SK-N-SH (cell line): ENCODE measurements around the gene ZDHHC21. TPM values are rescaled to one million over a fixed set of nuclear protein-coding genes. Genes with fewer than 3 reads are reported as not detected.

Experiments
- CTCF ChIA-PET: fragments of 300-600, 350-600 bp; formaldehyde crosslinking; extraction: SDS; loops from one replicate; lab custom pipeline; 2021; lab: Yijun Ruan, JAX
- POLR2A ChIA-PET: fragments of 350-600 bp; sonication (Branson Sonifier 250); formaldehyde crosslinking; extraction: SDS; loops from one replicate; lab custom pipeline; 2020; ENCODE audit warnings: antibody characterized with exemption, inconsistent platforms; lab: Yijun Ruan, JAX
- DNase-seq: peaks from one replicate; pipeline ENCODE4 v3.0.0; 2012
- H2AFZ ChIP-seq: fragments of 200-600 bp; sonication (generic); 2 replicates; pipeline ENCODE4 v1.8.1; 2016; ENCODE audit warnings: antibody characterized with exemption, mild to moderate bottlenecking, low read depth
- H3F3A ChIP-seq: fragments of 200-600 bp; sonication (generic); replicated peaks from 2 replicates; pipeline ENCODE3; 2016; ENCODE audit warnings: antibody characterized with exemption, mild to moderate bottlenecking; ENCODE audit not compliant: insufficient read depth
- H3K27ac ChIP-seq, 2 experiments: fragments of 200-500 bp in 1 of 2; fragments of 200-600 bp in 1 of 2; sonication (Bioruptor generic) in 1 of 2; sonication (generic), shearing (Covaris generic) in 1 of 2; 2 replicates each; pipeline versions ENCODE4 v1.5.1 to v1.6.1; 2014 to 2016; ENCODE audit warnings: low read depth in 2 of 2, inconsistent platforms in 1 of 2, low read length in 1 of 2, mild to moderate bottlenecking in 1 of 2, mixed read lengths in 1 of 2
- H3K27me3 ChIP-seq: fragments of 200-600 bp; sonication (generic), shearing (Covaris generic); 2 replicates; pipeline ENCODE4 v1.6.1; 2016; ENCODE audit warnings: mixed run types; ENCODE audit not compliant: insufficient read depth
- H3K36me3 ChIP-seq, 2 experiments: fragments of 200-500 bp in 1 of 2; fragments of 200-600 bp in 1 of 2; sonication (Bioruptor generic) in 1 of 2; sonication (generic) in 1 of 2; replicated peaks in 1 of 2; 2 replicates each; pipeline versions ENCODE3 to v1.5.1; 2014 to 2016; ENCODE audit warnings: low read length in 1 of 2, mild to moderate bottlenecking in 1 of 2; ENCODE audit not compliant: insufficient read depth in 2 of 2, control insufficient read depth in 1 of 2
- H3K4me1 ChIP-seq, 2 experiments: fragments of 200-500 bp in 1 of 2; fragments of 200-600 bp in 1 of 2; sonication (Bioruptor generic) in 1 of 2; sonication (generic), shearing (Covaris generic) in 1 of 2; 2 replicates each; pipeline versions ENCODE4 v1.5.1 to v1.6.1; 2014 to 2016; ENCODE audit warnings: low read depth in 1 of 2, low read length in 1 of 2, mixed run types in 1 of 2; ENCODE audit not compliant: insufficient read depth in 2 of 2, control insufficient read depth in 1 of 2
- H3K4me2 ChIP-seq: fragments of 200-600 bp; sonication (generic), shearing (Covaris generic); 2 replicates; pipeline ENCODE4 v1.6.1; 2017; ENCODE audit warnings: mixed run types
- H3K4me3 ChIP-seq, 2 experiments: fragments of 200-500 bp in 1 of 2; fragments of 200-600 bp in 1 of 2; sonication (Bioruptor generic) in 1 of 2; sonication (generic), shearing (Covaris generic) in 1 of 2; 2 replicates each; pipeline versions ENCODE4 v1.5.1 to v1.8.1; 2014 to 2016; ENCODE audit warnings: low read depth in 2 of 2, inconsistent platforms in 1 of 2, low read length in 1 of 2, mild to moderate bottlenecking in 1 of 2, mixed read lengths in 1 of 2, moderate library complexity in 1 of 2
- H3K79me2 ChIP-seq: fragments of 200-600 bp; sonication (generic); 2 replicates; pipeline ENCODE4 v1.8.1; 2017; ENCODE audit warnings: mild to moderate bottlenecking; ENCODE audit not compliant: insufficient read depth
- H3K9ac ChIP-seq: fragments of 200-600 bp; sonication (generic); 2 replicates; pipeline ENCODE4 v1.6.1; 2017; ENCODE audit warnings: mixed run types
- H3K9me2 ChIP-seq: fragments of 200-600 bp; sonication (generic); 2 replicates; pipeline ENCODE4 v1.6.1; 2017; ENCODE audit warnings: mixed run types
- H3K9me3 ChIP-seq: fragments of 200-600 bp; sonication (generic); 2 replicates; pipeline ENCODE4 v1.6.1; 2017; ENCODE audit warnings: mixed run types, mild to moderate bottlenecking, moderate library complexity
- H4K20me1 ChIP-seq: fragments of 200-600 bp; sonication (generic); 2 replicates; pipeline ENCODE4 v1.6.1; 2017; ENCODE audit warnings: mild to moderate bottlenecking, mixed run types; ENCODE audit not compliant: insufficient read depth
- CHD2 ChIP-seq: fragments of 150-350 bp; IDR thresholded peaks from 2 replicates; pipeline ENCODE4 v1.6.1; 2018; ENCODE audit warnings: low read length; ENCODE audit not compliant: partially characterized antibody
- ELF1 ChIP-seq: IDR thresholded peaks from 2 replicates; pipeline ENCODE4 v1.4.0; 2012
- EP300 ChIP-seq, 2 experiments: IDR thresholded peaks; 2 replicates each; pipeline versions ENCODE4 v1.4.0 to v1.6.1; 2012; ENCODE audit warnings: borderline replicate concordance in 1 of 2, low read depth in 1 of 2, low read length in 1 of 2
- FOSL2 ChIP-seq: IDR thresholded peaks from 2 replicates; pipeline ENCODE4 v1.4.0; 2012; ENCODE audit warnings: low read depth, mild to moderate bottlenecking, moderate library complexity, borderline replicate concordance
- FOXJ3 ChIP-seq: sonication (generic); formaldehyde crosslinking; IDR thresholded peaks from 2 replicates; pipeline ENCODE4 v1.5.1; 2020; ENCODE audit warnings: mild to moderate bottlenecking, missing genetic modification reagents
- GABPA ChIP-seq: IDR thresholded peaks from 2 replicates; pipeline ENCODE4 v1.4.0; 2012; ENCODE audit warnings: low read depth, mild to moderate bottlenecking
- JUND ChIP-seq: IDR thresholded peaks from 2 replicates; pipeline ENCODE4 v1.4.0; 2012
- MEF2A ChIP-seq: IDR thresholded peaks from 2 replicates; pipeline ENCODE4 v1.4.0; 2012; ENCODE audit warnings: low read depth, borderline replicate concordance
- MXI1 ChIP-seq: IDR thresholded peaks from 2 replicates; pipeline ENCODE4 v1.6.1; 2012; ENCODE audit warnings: mild to moderate bottlenecking, low read depth, low read length, improper control_type of control experiment
- NFIC ChIP-seq: IDR thresholded peaks from 2 replicates; pipeline ENCODE4 v1.4.0; 2012; ENCODE audit warnings: borderline replicate concordance
- POLR2AphosphoS5 ChIP-seq: IDR thresholded peaks from 2 replicates; pipeline ENCODE4 v1.6.1; 2012; ENCODE audit warnings: low read depth, low read length
- RCOR1 ChIP-seq: fragments of 150-350 bp; IDR thresholded peaks from 2 replicates; pipeline ENCODE4 v1.6.1; 2017; ENCODE audit warnings: antibody characterized with exemption, low read length
- RFX5 ChIP-seq: IDR thresholded peaks from 2 replicates; pipeline ENCODE4 v1.6.1; 2012; ENCODE audit warnings: mild to moderate bottlenecking, improper control_type of control experiment, low read length
- SIN3A ChIP-seq: IDR thresholded peaks from 2 replicates; pipeline ENCODE4 v1.6.1; 2012; ENCODE audit warnings: low read depth, mild to moderate bottlenecking, low read length, moderate library complexity, borderline replicate concordance
- TAF1 ChIP-seq: IDR thresholded peaks from 2 replicates; pipeline ENCODE4 v1.6.1; 2012; ENCODE audit warnings: low read depth, mild to moderate bottlenecking, low read length, moderate library complexity, borderline replicate concordance
- TCF12 ChIP-seq: IDR thresholded peaks from 2 replicates; pipeline ENCODE4 v1.4.0; 2012
- TEAD4 ChIP-seq: IDR thresholded peaks from 2 replicates; pipeline ENCODE4 v1.4.0; 2012; ENCODE audit warnings: mild to moderate bottlenecking, borderline replicate concordance; ENCODE audit not compliant: insufficient read depth
- YY1 ChIP-seq: IDR thresholded peaks from 2 replicates; pipeline ENCODE4 v1.4.0; 2012; ENCODE audit warnings: low read depth, mild to moderate bottlenecking
- WGBS: methylation state at CpG from one replicate; pipeline ENCODE4 v1.1.6; 2017; ENCODE audit warnings: low lambda C conversion rate; 5-methylcytosine and 5-hydroxymethylcytosine counted together
- polyA plus RNA-seq, 3 experiments: library from polyadenylated mRNA; depleted of rRNA; stranded (reverse); fragments of >200 nt; gene quantifications; 2 replicates each; pipeline ENCODE4 v1.2.3, GENCODE V29; 2012
- TF ChIP-seq, protein P1 (sequence below): IDR thresholded peaks from 2 replicates; pipeline ENCODE4 v1.4.0; 2012; ENCODE audit warnings: low read depth
- TF ChIP-seq, protein P2 (sequence below): IDR thresholded peaks from 2 replicates; pipeline ENCODE4 v1.4.0; 2012; ENCODE audit warnings: low read depth, borderline replicate concordance

The ZDHHC21 gene
- polyA plus RNA-seq, 1 of the 3 experiments (the other 2 are of a cell fraction) = 2.9 TPM

DNA sequence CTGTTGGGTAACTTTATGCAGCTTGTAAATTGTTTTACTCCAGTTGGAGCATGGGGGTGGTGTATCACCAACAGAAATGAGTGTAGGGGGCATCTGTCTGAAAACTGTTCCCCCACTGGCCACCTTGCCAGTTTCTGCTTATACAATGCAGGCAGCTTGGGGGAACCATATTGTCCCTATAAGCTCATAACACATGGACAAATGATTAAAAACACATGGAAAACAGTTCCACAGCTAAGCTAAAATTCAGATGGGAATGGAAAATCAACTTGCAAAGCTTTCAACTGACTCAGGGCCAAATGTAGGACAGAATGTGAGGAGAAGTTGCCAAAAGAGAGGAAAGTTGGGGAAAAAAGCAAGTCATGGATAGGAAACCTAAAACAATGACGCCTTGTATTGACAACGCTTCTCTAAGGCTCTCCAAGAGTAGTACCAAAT lies 37.2 kb upstream of the ZDHHC21 start:
- WGBS = 80% methylated on average over 2 of the region's 2 CpGs
- no peak for DNase-seq
- H3K79me2 ChIP-seq = no peaks in the 10 kb centered on the region
- no peaks in the 10 kb centered on the region for H3K9me3 ChIP-seq
- POLR2A ChIA-PET = no interaction called here
- no peaks in the 10 kb centered on the region; the same call in 1 of the 2 replicates for H3K27me3 ChIP-seq
- H4K20me1 ChIP-seq = no peaks in the 10 kb centered on the region
- no peaks in the 10 kb centered on the region for H3K36me3 ChIP-seq
- no peaks in the 10 kb centered on the region for H3F3A ChIP-seq
- H3K27ac ChIP-seq = no peak overlapping the region; a peak in 1 of 4 replicates
- TF ChIP-seq RCOR1 = no peak
- no peak for TF ChIP-seq YY1
- TF ChIP-seq TEAD4 = no peak
- TF ChIP-seq CHD2 = no peak
- no peak for TF ChIP-seq TAF1
- no peak for TF ChIP-seq GABPA
- no peak for TF ChIP-seq MEF2A
- no peak for TF ChIP-seq TCF12
- no peak for TF ChIP-seq NFIC
- no peak for TF ChIP-seq FOSL2
- TF ChIP-seq FOXJ3 (CRISPR knock-in tag) = no peak
- TF ChIP-seq POLR2AphosphoS5 = no peak
- H2AFZ ChIP-seq = no peak overlapping the region
- no peak overlapping the region for H3K9ac ChIP-seq
- H3K4me2 ChIP-seq = no peak overlapping the region
- H3K4me1 ChIP-seq = no peaks in the 10 kb centered on the region; a peak in 1 of 4 replicates
- CTCF ChIA-PET = interaction anchor here (1.4 kb wide), 1 partner anchor 69 kb away, joined by 4 read pairs; no protein-coding TSS in a partner anchor
- H3K9me2 ChIP-seq = no peaks in the 10 kb centered on the region
- H3K4me3 ChIP-seq = no peak overlapping the region

DNA sequence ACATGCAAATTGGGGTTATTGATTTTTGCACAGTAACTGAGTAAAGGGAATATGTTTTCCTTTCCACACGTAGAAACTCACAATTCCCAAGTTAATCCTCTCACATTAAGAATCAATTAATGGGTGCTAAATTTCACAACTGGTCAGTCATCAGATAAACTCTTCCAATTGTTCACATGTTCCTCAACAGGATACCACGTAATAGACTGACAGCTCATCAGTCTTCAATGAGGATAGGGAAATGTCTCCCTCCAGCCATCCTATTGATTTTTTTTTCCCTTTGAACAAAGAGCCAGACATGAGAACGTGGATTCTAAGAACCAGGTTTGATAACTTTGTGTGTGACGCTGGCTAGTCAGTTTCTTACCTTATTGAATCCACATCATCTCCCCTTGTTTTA lies 30.1 kb upstream of the ZDHHC21 start:
- no peak overlapping the region for H3K27ac ChIP-seq
- H3F3A ChIP-seq = no peaks in the 10 kb centered on the region
- no peak for TF ChIP-seq MXI1
- TF ChIP-seq YY1 = no peak
- no peak for TF ChIP-seq CHD2
- TF ChIP-seq SIN3A = no peak
- TF ChIP-seq ELF1 = no peak
- no peak for TF ChIP-seq FOXJ3 (CRISPR knock-in tag)
- no peak for TF ChIP-seq MEF2A
- TF ChIP-seq, protein P1, sequence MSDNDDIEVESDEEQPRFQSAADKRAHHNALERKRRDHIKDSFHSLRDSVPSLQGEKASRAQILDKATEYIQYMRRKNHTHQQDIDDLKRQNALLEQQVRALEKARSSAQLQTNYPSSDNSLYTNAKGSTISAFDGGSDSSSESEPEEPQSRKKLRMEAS = no peak
- TF ChIP-seq EP300 (IDR thresholded peaks at IDR 0.05; ENCODE audit: borderline replicate concordance in 1 of 2, low read depth in 1 of 2, low read length in 1 of 2) = no peak
- no peak for TF ChIP-seq RFX5
- TF ChIP-seq RCOR1 = no peak
- no peak for TF ChIP-seq POLR2AphosphoS5
- TF ChIP-seq JUND = no peak
- TF ChIP-seq TCF12 = no peak
- TF ChIP-seq TEAD4 = no peak
- no peak for TF ChIP-seq NFIC
- TF ChIP-seq, protein P2, sequence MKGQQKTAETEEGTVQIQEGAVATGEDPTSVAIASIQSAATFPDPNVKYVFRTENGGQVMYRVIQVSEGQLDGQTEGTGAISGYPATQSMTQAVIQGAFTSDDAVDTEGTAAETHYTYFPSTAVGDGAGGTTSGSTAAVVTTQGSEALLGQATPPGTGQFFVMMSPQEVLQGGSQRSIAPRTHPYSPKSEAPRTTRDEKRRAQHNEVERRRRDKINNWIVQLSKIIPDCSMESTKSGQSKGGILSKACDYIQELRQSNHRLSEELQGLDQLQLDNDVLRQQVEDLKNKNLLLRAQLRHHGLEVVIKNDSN = no peak
- no peak for TF ChIP-seq FOSL2
- TF ChIP-seq, all 33 proteins: peak for 0
- Histone ChIP-seq H3K9ac (no peak overlapping the region), H2AFZ (no peak overlapping the region), H3K27me3 (peaks cover 5% of the 10 kb centered on the region; the same call in 1 of the 2 replicates), H3K9me2 (no peaks in the 10 kb centered on the region), H3K4me2 (no peak overlapping the region), H3K9me3 (no peaks in the 10 kb centered on the region), H3K79me2 (no peaks in the 10 kb centered on the region), H4K20me1 (no peaks in the 10 kb centered on the region), H3K36me3 (no peaks in the 10 kb centered on the region), H3K4me1 (no peaks in the 10 kb centered on the region; a peak in 1 of 4 replicates), H3K4me3 (no peak overlapping the region)
- WGBS = 36% methylated on average over 4 of the region's 4 CpGs
- ChIA-PET CTCF (no interaction called here), POLR2A (interaction anchor here (0.6 kb wide), 1 partner anchor 34 kb away, joined by 3 read pairs; no protein-coding TSS in a partner anchor)
- DNase-seq = no peak
